GM23338 (cell line): ENCODE results near the gene MRNIP. TPM values are rescaled to one million over a fixed set of nuclear protein-coding genes. Genes with fewer than 3 reads are reported as not detected.
A peak's percentile ranks its signal among the peaks of the same experiment; 100 is the strongest.

ENCODE experiments used
- ATAC-seq: fragments of 200-7000 bp; cut with Tn5 transposase; 3 replicates; pipeline ENCODE4 v1.9.1; 2020
- DNase-seq: peaks from one replicate; pipeline ENCODE4 v3.0.0-alpha.2; 2015; ENCODE audit warnings: low spot score
- H2AFZ ChIP-seq: fragments of 200-600 bp; sonication (generic); 2 replicates; pipeline ENCODE4 v1.8.0; 2016; ENCODE audit warnings: antibody characterized with exemption, mild to moderate bottlenecking, moderate library complexity
- H3F3A ChIP-seq: fragments of 200-600 bp; sonication (generic); replicated peaks from 2 replicates; pipeline ENCODE4 v1.8.0; 2017; ENCODE audit warnings: antibody characterized with exemption, mixed run types, low read depth
- H3K27ac ChIP-seq: fragments of 200-600 bp; sonication (generic); 2 replicates; pipeline ENCODE4 v1.6.1; 2016; ENCODE audit warnings: low read depth
- H3K27me3 ChIP-seq: fragments of 200-600 bp; sonication (generic); 2 replicates; pipeline ENCODE4 v1.8.0; 2016; ENCODE audit warnings: mild to moderate bottlenecking, mixed run types, moderate library complexity; ENCODE audit not compliant: insufficient read depth
- H3K36me3 ChIP-seq: fragments of 200-600 bp; sonication (generic); 2 replicates; pipeline ENCODE4 v1.8.0; 2016; ENCODE audit warnings: mild to moderate bottlenecking; ENCODE audit not compliant: insufficient read depth
- H3K4me1 ChIP-seq: fragments of 200-600 bp; sonication (generic); 2 replicates; pipeline ENCODE4 v1.8.0; 2016; ENCODE audit warnings: mild to moderate bottlenecking, moderate library complexity; ENCODE audit not compliant: insufficient read depth
- H3K4me2 ChIP-seq: fragments of 200-600 bp; sonication (generic); 2 replicates; pipeline ENCODE4 v1.7.1; 2017; ENCODE audit warnings: mixed run types
- H3K4me3 ChIP-seq: fragments of 200-600 bp; sonication (generic); 2 replicates; pipeline ENCODE4 v1.6.1; 2016; ENCODE audit warnings: mixed run types
- H3K79me2 ChIP-seq: fragments of 200-600 bp; sonication (generic); replicated peaks from 2 replicates; pipeline ENCODE4 v1.8.0; 2017; ENCODE audit warnings: mild to moderate bottlenecking; ENCODE audit not compliant: insufficient read depth
- H3K9me2 ChIP-seq: fragments of 200-600 bp; sonication (generic); 2 replicates; pipeline ENCODE4 v1.8.0; 2017; ENCODE audit not compliant: insufficient read depth
- H4K20me1 ChIP-seq: fragments of 200-600 bp; sonication (generic); replicated peaks from 2 replicates; pipeline ENCODE4 v1.8.0; 2017; ENCODE audit warnings: mild to moderate bottlenecking; ENCODE audit not compliant: insufficient read depth
- H3K27ac Mint-ChIP-seq: 2 replicates; pipeline ENCODE4 v1.8.0; 2020; ENCODE audit warnings: inconsistent platforms, mild to moderate bottlenecking, moderate library complexity, mixed read lengths
- H3K27me3 Mint-ChIP-seq: 3 replicates; pipeline ENCODE4 v1.8.0; 2022; ENCODE audit warnings: low read depth, mild to moderate bottlenecking, moderate library complexity, mixed read lengths, inconsistent platforms; ENCODE audit not compliant: insufficient read depth, poor library complexity
- H3K36me3 Mint-ChIP-seq: 3 replicates; pipeline ENCODE4 v1.8.0; 2021; ENCODE audit warnings: low read depth, mild to moderate bottlenecking, inconsistent platforms, moderate library complexity, mixed read lengths
- H3K4me1 Mint-ChIP-seq: 3 replicates; pipeline ENCODE4 v1.8.0; 2020; ENCODE audit warnings: mild to moderate bottlenecking, inconsistent platforms, mixed read lengths
- H3K4me3 Mint-ChIP-seq: 3 replicates; pipeline ENCODE4 v1.8.0; 2021; ENCODE audit warnings: moderate library complexity, mild to moderate bottlenecking, inconsistent platforms, mixed read lengths
- H3K9me3 Mint-ChIP-seq: 3 replicates; pipeline ENCODE4 v1.8.0; 2020; ENCODE audit warnings: moderate library complexity, mild to moderate bottlenecking, inconsistent platforms, mixed read lengths
- CREB1 ChIP-seq: fragments of 250-450 bp; sonication (Bioruptor Pico); IDR thresholded peaks from 2 replicates; pipeline ENCODE4 v1.5.0; 2020; ENCODE audit warnings: low read depth, mild to moderate bottlenecking, moderate library complexity
- CTCF ChIP-seq, 2 experiments: fragments of 200-600 bp in 1 of 2; sonication (generic) in 1 of 2; conservative IDR thresholded peaks; 2 replicates each; pipeline versions ENCODE4 v1.5.1 to v1.6.1; 2016 to 2017; ENCODE audit warnings: antibody characterized with exemption in 2 of 2, low read depth in 2 of 2, mild to moderate bottlenecking in 2 of 2, moderate library complexity in 1 of 2
- ETS1 ChIP-seq: IDR thresholded peaks from 2 replicates; pipeline ENCODE4 v1.6.1; 2016; ENCODE audit warnings: antibody characterized with exemption
- EZH2 ChIP-seq: fragments of 200-600 bp; sonication (generic); IDR thresholded peaks from one replicate; pipeline ENCODE4 v1.8.0; 2017; ENCODE audit warnings: antibody characterized with exemption, mild to moderate bottlenecking, low read depth; ENCODE audit not compliant: unreplicated experiment
- EZH2phosphoT487 ChIP-seq: fragments of 200-600 bp; sonication (generic); IDR thresholded peaks from one replicate; pipeline ENCODE4 v1.8.1; 2018; ENCODE audit warnings: antibody characterized with exemption; ENCODE audit not compliant: unreplicated experiment
- JUNB ChIP-seq: IDR thresholded peaks from one replicate; pipeline ENCODE4 v1.6.1; 2016; ENCODE audit warnings: antibody characterized with exemption; ENCODE audit not compliant: unreplicated experiment
- NANOG ChIP-seq: IDR thresholded peaks from 2 replicates; pipeline ENCODE4 v1.6.1; 2016; ENCODE audit warnings: antibody characterized with exemption, borderline replicate concordance
- POLR2AphosphoS5 ChIP-seq: IDR thresholded peaks from 2 replicates; pipeline ENCODE4 v1.6.1; 2016; ENCODE audit warnings: antibody characterized with exemption, low read depth
- REST ChIP-seq: IDR thresholded peaks from one replicate; pipeline ENCODE4 v1.6.1; 2018; ENCODE audit warnings: antibody characterized with exemption; ENCODE audit not compliant: unreplicated experiment
- STAT1 ChIP-seq: IDR thresholded peaks from one replicate; pipeline ENCODE4 v1.6.1; 2016; ENCODE audit warnings: antibody characterized with exemption; ENCODE audit not compliant: unreplicated experiment
- ZNF114 ChIP-seq: fragments of 250-450 bp; sonication (Bioruptor Pico); IDR thresholded peaks from 2 replicates; pipeline ENCODE4 v1.5.0; 2020; ENCODE audit warnings: mild to moderate bottlenecking, moderate library complexity
- ZNF331 ChIP-seq: fragments of 250-450 bp; sonication (Bioruptor Pico); IDR thresholded peaks from 2 replicates; pipeline ENCODE4 v1.5.0; 2020; ENCODE audit warnings: low read depth, mild to moderate bottlenecking, moderate library complexity
- ZNF462 ChIP-seq: fragments of 250-450 bp; sonication (Bioruptor Pico); IDR thresholded peaks from 2 replicates; pipeline ENCODE4 v1.5.0; 2020; ENCODE audit warnings: mild to moderate bottlenecking, moderate library complexity
- polyA plus RNA-seq: library from polyadenylated mRNA; unstranded; fragments of >200 nt; fragmentation: Nextera tagmentation; extraction: Ambion mirVana; gene quantifications from 2 replicates; pipeline ENCODE4 v1.2.1, GENCODE V29; 2016
- total RNA-seq: library from RNA; depleted of rRNA; stranded (reverse); fragments of >200 nt; shearing (Covaris generic); gene quantifications from 2 replicates; pipeline ENCODE4 v1.2.3, GENCODE V29; 2014

The MRNIP gene
- total and polyA plus RNA-seq, 2 experiments from 2014 or later, result 18.2 to 34.4 TPM

GRCh38 chr5:179860301-179860700 is 1.7 kb upstream of the MRNIP start:
- ATAC-seq (no peak), DNase-seq (peak; percentile 32)
- Mint-ChIP-seq H3K9me3 (peaks cover 10% of the 10 kb centered on the region), H3K27me3 (peaks cover 18% of the 10 kb centered on the region), H3K4me3 (peak overlapping the region; percentile 93), H3K4me1 (peaks cover 16% of the 10 kb centered on the region), H3K36me3 (peaks cover 37% of the 10 kb centered on the region), H3K27ac (no peak overlapping the region)
- Histone ChIP-seq H4K20me1 (0 out of 2 replicates have a peak, but pooled peaks cover 4% of the 10 kb centered on the region), H3K79me2 (peaks cover 22% of the 10 kb centered on the region), H3K27me3 (no peaks in the 10 kb centered on the region), H3K36me3 (no peaks in the 10 kb centered on the region), H3K4me3 (no peak overlapping the region), H3K9me2 (no peaks in the 10 kb centered on the region), H3K4me2 (peak overlapping the region; percentile 90; the same call in 1 of the 2 replicates), H3K4me1 (peaks cover 7% of the 10 kb centered on the region), H3K27ac (no peak overlapping the region), H3F3A (peaks cover 19% of the 10 kb centered on the region), H2AFZ (no peak overlapping the region)
- TF ChIP-seq CREB1 (CRISPR knock-in tag) (no peak), JUNB (no peak), EZH2phosphoT487 (no peak), ZNF114 (CRISPR knock-in tag) (no peak), REST (no peak), STAT1 (no peak), NANOG (no peak), ZNF331 (no peak), POLR2AphosphoS5 (no peak), CTCF (conservative IDR thresholded peaks at IDR 0.05; ENCODE audit: low read depth in 2 of 2) (no peak), ZNF462 (CRISPR knock-in tag) (no peak), EZH2 (no peak), ETS1 (no peak)
